Neural crest cell (in vitro differentiated cells): ENCODE measurements around the gene AUNIP. TPM values are rescaled to one million over a fixed set of nuclear protein-coding genes. Genes with fewer than 3 reads are reported as not detected.

Source experiments
- DNase-seq: peaks from one replicate; pipeline ENCODE4 v3.0.0; 2021; ENCODE audit warnings: low read depth, mixed read lengths, low spot score
- H3K27ac Mint-ChIP-seq: one replicate; pipeline ENCODE4 v1.8.0; 2021; ENCODE audit warnings: mild to moderate bottlenecking, mixed read lengths; ENCODE audit not compliant: unreplicated experiment
- H3K27me3 Mint-ChIP-seq: 2 replicates; pipeline ENCODE4 v1.8.0; 2021; ENCODE audit warnings: low read depth, mild to moderate bottlenecking, mixed read lengths
- H3K36me3 Mint-ChIP-seq: 2 replicates; pipeline ENCODE4 v1.8.0; 2021; ENCODE audit warnings: low read depth, mild to moderate bottlenecking, mixed read lengths
- H3K4me1 Mint-ChIP-seq: 2 replicates; pipeline ENCODE4 v1.8.0; 2021; ENCODE audit warnings: mixed read lengths
- H3K4me3 Mint-ChIP-seq: one replicate; pipeline ENCODE4 v1.8.0; 2021; ENCODE audit warnings: mild to moderate bottlenecking, mixed read lengths
- H3K9me3 Mint-ChIP-seq: 2 replicates; pipeline ENCODE4 v1.8.0; 2021; ENCODE audit warnings: mixed read lengths
- total RNA-seq: library from RNA; stranded (reverse); gene quantifications from 2 replicates; pipeline ENCODE4 v1.2.1, GENCODE V29; 2021
- TF ChIP-seq, protein P1 (sequence below): fragments of 200-600 bp; sonication (generic); conservative IDR thresholded peaks from 2 replicates; pipeline ENCODE4 v1.5.0; 2021; ENCODE audit warnings: antibody characterized with exemption, mild to moderate bottlenecking

The AUNIP gene
- total RNA-seq, 1 donor from 2014 or later: 13.6 TPM

DNA sequence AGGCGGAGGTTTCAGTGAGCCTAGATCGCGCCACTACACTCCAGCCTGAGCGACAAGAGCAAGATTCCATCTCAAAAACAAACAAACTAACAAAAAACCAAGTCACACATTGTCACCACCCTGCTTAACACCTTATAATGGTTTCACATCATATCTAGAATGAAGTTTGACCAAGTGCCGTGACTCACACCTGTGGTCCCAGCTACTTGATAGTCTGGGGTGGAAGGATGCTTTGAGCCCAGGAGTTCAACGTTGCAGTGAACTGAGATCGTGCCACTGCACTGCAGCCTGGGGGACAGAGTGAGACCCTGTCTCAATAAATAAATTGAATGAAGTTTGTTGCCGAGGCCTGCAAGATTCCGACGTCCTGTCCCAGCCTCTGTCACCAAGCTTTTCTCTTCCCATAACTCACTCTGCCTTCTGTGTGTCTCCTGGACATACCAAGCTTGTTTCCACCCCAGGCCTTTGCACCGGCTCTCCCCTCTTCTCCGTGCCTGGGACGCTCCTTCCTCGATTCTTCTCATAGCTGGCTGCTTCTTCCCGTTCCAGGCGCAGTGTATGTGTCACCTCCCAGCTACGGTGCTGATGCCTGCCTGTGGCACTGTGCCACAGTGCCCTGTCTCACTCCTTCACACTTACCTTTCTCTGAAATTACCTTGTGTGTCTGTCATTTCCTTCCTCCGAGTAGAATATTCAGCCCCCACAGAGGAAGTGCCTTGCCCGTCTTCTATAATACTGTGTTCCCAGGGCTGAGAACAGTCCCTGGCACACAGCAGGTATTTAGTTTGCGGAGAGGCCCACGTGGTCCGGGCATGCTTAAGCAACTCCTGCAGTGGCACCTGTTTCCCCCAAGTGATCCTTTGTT is 63.1 kb downstream of the AUNIP start:
- no peaks in the 10 kb centered on the region for H3K36me3 Mint-ChIP-seq
- H3K9me3 Mint-ChIP-seq: no peaks in the 10 kb centered on the region
- H3K4me1 Mint-ChIP-seq: peaks cover 77% of the 10 kb centered on the region
- H3K27me3 Mint-ChIP-seq: no peaks in the 10 kb centered on the region
- TF ChIP-seq, protein P1, sequence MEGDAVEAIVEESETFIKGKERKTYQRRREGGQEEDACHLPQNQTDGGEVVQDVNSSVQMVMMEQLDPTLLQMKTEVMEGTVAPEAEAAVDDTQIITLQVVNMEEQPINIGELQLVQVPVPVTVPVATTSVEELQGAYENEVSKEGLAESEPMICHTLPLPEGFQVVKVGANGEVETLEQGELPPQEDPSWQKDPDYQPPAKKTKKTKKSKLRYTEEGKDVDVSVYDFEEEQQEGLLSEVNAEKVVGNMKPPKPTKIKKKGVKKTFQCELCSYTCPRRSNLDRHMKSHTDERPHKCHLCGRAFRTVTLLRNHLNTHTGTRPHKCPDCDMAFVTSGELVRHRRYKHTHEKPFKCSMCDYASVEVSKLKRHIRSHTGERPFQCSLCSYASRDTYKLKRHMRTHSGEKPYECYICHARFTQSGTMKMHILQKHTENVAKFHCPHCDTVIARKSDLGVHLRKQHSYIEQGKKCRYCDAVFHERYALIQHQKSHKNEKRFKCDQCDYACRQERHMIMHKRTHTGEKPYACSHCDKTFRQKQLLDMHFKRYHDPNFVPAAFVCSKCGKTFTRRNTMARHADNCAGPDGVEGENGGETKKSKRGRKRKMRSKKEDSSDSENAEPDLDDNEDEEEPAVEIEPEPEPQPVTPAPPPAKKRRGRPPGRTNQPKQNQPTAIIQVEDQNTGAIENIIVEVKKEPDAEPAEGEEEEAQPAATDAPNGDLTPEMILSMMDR: no peak
- no peak for DNase-seq
- H3K4me3 Mint-ChIP-seq: peak overlapping the region; percentile 86
- H3K27ac Mint-ChIP-seq: no peak overlapping the region

DNA sequence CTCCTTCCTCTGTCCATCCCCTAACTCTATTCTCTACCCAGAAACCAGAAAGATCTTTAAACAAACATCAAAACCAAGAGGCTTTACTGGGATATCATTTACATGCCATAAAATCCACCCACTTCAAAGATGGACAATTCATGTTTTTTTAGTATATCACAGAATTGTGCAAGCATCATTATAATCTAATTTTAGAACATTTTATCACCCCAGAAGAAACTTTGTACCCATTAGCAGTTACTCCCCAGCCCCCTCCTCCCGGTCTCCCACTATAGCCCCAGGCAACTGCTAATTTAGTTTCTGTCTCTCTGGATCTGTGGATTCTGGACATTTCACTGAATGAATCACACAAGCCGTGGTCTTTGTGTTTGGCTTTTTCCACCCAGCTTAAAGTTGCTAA is 64.0 kb downstream of the AUNIP start:
- Mint-ChIP-seq H3K4me3 (peak overlapping the region; percentile 47), H3K27me3 (no peaks in the 10 kb centered on the region), H3K36me3 (peaks cover 2% of the 10 kb centered on the region), H3K9me3 (no peaks in the 10 kb centered on the region), H3K4me1 (peaks cover 79% of the 10 kb centered on the region), H3K27ac (peak overlapping the region; percentile 13)
- TF ChIP-seq, protein P1: no peak
- no peak for DNase-seq

DNA sequence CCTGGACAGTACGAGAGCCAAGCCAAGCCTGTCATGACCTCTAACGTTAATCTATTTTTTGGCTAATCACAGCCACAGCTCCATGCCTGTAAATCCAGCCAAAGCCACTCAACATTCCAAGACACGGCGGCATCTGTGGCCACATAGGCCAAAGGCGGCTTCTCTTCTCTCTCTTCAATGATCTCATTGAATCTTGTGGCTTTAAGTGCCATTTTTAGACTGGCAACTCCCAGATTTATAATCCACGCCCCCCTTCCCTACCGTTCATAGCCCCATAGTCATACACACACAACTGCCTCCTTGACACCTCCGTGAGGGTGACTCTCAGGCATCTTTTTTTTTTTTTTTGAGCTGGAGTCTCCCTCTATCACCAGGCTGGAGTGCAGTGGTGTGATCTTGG is 64.9 kb downstream of the AUNIP start:
- TF ChIP-seq, protein P1: no peak
- no peaks in the 10 kb centered on the region for H3K27me3 Mint-ChIP-seq
- H3K27ac Mint-ChIP-seq: no peak overlapping the region
- no peaks in the 10 kb centered on the region for H3K9me3 Mint-ChIP-seq
- DNase-seq: no peak
- H3K4me1 Mint-ChIP-seq: peaks cover 82% of the 10 kb centered on the region
- H3K36me3 Mint-ChIP-seq: peaks cover 4% of the 10 kb centered on the region
- H3K4me3 Mint-ChIP-seq: no peak overlapping the region

DNA sequence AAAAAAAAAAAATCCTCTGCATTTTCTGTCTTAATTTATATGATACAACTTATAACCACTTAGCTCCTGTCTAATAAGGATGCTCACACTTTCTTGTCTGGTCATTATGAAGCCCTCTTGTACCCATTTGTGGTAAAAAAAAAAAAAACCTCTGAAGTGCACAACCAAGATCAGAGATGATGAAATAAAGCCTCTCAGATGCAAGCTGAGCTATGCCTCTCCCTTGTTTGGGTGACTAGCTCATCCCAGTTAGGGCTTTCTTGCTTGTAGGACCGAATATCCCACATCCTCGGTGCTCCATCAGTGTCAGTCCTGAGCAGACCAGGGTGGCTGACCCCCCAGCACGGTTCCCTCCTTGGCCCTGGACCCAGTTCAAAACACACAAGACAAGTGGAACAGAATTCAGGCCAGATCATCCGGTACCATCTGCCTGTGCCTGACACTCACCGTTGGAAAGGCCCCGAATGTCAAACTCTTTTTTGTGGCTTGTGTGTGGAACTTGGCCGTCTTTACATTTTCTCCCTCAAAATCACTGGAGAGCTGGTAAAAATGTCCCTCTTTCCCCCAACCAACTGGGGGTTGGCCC is 65.6 kb downstream of the AUNIP start:
- Mint-ChIP-seq H3K36me3 (peaks cover 4% of the 10 kb centered on the region), H3K4me1 (peaks cover 84% of the 10 kb centered on the region), H3K4me3 (peak overlapping the region; percentile 31), H3K27ac (peak overlapping the region; percentile 52), H3K27me3 (no peaks in the 10 kb centered on the region), H3K9me3 (no peaks in the 10 kb centered on the region)
- TF ChIP-seq, protein P1: no peak
- no peak for DNase-seq

DNA sequence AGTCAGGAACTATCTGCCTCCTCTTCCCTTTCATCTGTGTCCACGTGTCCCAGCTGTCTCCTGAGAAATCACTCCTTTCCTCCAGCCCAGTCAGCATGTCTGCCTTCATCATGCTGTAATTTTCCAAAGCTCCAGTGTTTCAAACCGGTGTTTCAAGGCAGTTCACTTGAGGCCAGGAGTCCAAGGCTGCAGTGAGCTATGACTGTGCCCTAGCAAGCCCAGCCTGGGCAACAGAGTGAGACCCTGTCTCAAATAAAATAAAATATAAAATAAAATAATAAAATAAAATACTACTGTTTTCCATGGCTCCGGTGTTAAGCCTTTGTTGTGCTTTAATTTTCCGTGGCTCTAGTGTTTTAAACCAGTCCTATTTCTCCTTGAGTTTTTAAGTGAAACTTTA is 67.1 kb downstream of the AUNIP start:
- H3K4me3 Mint-ChIP-seq: peak overlapping the region; percentile 58
- DNase-seq: no peak
- TF ChIP-seq, protein P1: no peak
- peaks cover 84% of the 10 kb centered on the region for H3K4me1 Mint-ChIP-seq
- no peaks in the 10 kb centered on the region for H3K27me3 Mint-ChIP-seq
- no peaks in the 10 kb centered on the region for H3K9me3 Mint-ChIP-seq
- H3K36me3 Mint-ChIP-seq: peaks cover 4% of the 10 kb centered on the region
- peak overlapping the region; percentile 59 for H3K27ac Mint-ChIP-seq
